ENCODE measurements around the gene PDE7B.

PDE7B gene

DNA sequence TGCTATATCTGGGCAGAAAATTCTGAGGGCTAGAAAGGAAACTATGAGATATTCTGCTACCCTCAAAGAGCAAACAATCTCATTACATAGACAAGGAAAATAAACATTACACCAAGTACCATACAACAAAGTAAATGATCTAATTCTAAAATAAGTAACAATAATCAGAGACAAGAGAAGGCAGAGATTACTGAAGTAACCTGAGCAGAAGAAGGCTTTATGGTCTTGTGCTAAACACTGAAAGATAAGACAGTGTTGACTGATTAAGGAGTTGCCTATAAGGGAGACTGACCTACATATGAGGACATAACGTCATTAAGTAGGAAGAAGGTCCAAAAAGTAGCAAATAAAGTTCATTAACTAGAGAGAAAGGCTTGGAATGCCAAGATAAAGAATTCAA lies 264.4 kb downstream of the PDE7B start (continued):
- TF ChIP-seq ZNF23 (tag by site-specific recombination; IDR thresholded peaks at IDR 0.05; ENCODE audit: borderline replicate concordance) (no peak), ZNF514 (tag by site-specific recombination; IDR thresholded peaks at IDR 0.05) (no peak), GLIS1 (tag by site-specific recombination; IDR thresholded peaks at IDR 0.05) (no peak), ZBTB17 (tag by site-specific recombination; IDR thresholded peaks at IDR 0.05) (no peak), ZNF654 (tag by site-specific recombination; IDR thresholded peaks at IDR 0.05; ENCODE audit: low read depth) (no peak), ZSCAN30 (tag by site-specific recombination; IDR thresholded peaks at IDR 0.05) (no peak), ZNF239 (tag by site-specific recombination; IDR thresholded peaks at IDR 0.05) (no peak), ZNF302 (tag by site-specific recombination; IDR thresholded peaks at IDR 0.05; ENCODE audit: low read depth) (no peak), ZNF324 (tag by site-specific recombination; IDR thresholded peaks at IDR 0.05) (no peak), GLIS2 (tag by site-specific recombination; IDR thresholded peaks at IDR 0.05) (no peak), ZNF24 (tag by site-specific recombination; IDR thresholded peaks at IDR 0.05) (no peak), ZNF670 (tag by site-specific recombination; IDR thresholded peaks at IDR 0.05; ENCODE audit: low read depth) (no peak), ZNF658 (tag by site-specific recombination; IDR thresholded peaks at IDR 0.05) (no peak), REPIN1 (tag by site-specific recombination; IDR thresholded peaks at IDR 0.05; ENCODE audit: low read depth) (no peak), ZNF624 (tag by site-specific recombination; IDR thresholded peaks at IDR 0.05) (no peak), ZNF202 (tag by site-specific recombination; IDR thresholded peaks at IDR 0.05; ENCODE audit: borderline replicate concordance) (no peak), ZNF266 (tag by site-specific recombination; IDR thresholded peaks at IDR 0.05; ENCODE audit: low read depth) (no peak), ZNF274 (IDR thresholded peaks at IDR 0.05; ENCODE audit: low read length) (no peak), ZNF274 (tag by site-specific recombination; IDR thresholded peaks at IDR 0.05; ENCODE audit: borderline replicate concordance) (no peak), ZBTB49 (tag by site-specific recombination; IDR thresholded peaks at IDR 0.05; ENCODE audit: low read depth) (no peak), ZFP37 (tag by site-specific recombination; IDR thresholded peaks at IDR 0.05) (no peak), YY2 (tag by site-specific recombination; IDR thresholded peaks at IDR 0.05) (no peak), KLF7 (tag by site-specific recombination; IDR thresholded peaks at IDR 0.05; ENCODE audit: borderline replicate concordance) (no peak), ZNF621 (tag by site-specific recombination; IDR thresholded peaks at IDR 0.05) (no peak), ZNF37A (tag by site-specific recombination; IDR thresholded peaks at IDR 0.05) (no peak), KLF1 (tag by site-specific recombination; IDR thresholded peaks at IDR 0.05) (no peak), ZEB2 (tag by site-specific recombination; IDR thresholded peaks at IDR 0.05) (no peak), GLI4 (tag by site-specific recombination; IDR thresholded peaks at IDR 0.05) (no peak), ZNF792 (tag by site-specific recombination; IDR thresholded peaks at IDR 0.05) (no peak), ZNF768 (tag by site-specific recombination; IDR thresholded peaks at IDR 0.05) (no peak)
- TF ChIP-seq, protein P1, sequence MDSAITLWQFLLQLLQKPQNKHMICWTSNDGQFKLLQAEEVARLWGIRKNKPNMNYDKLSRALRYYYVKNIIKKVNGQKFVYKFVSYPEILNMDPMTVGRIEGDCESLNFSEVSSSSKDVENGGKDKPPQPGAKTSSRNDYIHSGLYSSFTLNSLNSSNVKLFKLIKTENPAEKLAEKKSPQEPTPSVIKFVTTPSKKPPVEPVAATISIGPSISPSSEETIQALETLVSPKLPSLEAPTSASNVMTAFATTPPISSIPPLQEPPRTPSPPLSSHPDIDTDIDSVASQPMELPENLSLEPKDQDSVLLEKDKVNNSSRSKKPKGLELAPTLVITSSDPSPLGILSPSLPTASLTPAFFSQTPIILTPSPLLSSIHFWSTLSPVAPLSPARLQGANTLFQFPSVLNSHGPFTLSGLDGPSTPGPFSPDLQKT (IDR thresholded peaks at IDR 0.05; ENCODE audit: borderline replicate concordance, low read depth, low read length), result no peak
- TF ChIP-seq, protein P2, sequence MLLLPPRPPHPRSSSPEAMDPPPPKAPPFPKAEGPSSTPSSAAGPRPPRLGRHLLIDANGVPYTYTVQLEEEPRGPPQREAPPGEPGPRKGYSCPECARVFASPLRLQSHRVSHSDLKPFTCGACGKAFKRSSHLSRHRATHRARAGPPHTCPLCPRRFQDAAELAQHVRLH (tag by site-specific recombination; IDR thresholded peaks at IDR 0.05), result 0 out of 2 replicates have a peak, but pooled peaks have one; percentile 52
- TF ChIP-seq, protein P3, sequence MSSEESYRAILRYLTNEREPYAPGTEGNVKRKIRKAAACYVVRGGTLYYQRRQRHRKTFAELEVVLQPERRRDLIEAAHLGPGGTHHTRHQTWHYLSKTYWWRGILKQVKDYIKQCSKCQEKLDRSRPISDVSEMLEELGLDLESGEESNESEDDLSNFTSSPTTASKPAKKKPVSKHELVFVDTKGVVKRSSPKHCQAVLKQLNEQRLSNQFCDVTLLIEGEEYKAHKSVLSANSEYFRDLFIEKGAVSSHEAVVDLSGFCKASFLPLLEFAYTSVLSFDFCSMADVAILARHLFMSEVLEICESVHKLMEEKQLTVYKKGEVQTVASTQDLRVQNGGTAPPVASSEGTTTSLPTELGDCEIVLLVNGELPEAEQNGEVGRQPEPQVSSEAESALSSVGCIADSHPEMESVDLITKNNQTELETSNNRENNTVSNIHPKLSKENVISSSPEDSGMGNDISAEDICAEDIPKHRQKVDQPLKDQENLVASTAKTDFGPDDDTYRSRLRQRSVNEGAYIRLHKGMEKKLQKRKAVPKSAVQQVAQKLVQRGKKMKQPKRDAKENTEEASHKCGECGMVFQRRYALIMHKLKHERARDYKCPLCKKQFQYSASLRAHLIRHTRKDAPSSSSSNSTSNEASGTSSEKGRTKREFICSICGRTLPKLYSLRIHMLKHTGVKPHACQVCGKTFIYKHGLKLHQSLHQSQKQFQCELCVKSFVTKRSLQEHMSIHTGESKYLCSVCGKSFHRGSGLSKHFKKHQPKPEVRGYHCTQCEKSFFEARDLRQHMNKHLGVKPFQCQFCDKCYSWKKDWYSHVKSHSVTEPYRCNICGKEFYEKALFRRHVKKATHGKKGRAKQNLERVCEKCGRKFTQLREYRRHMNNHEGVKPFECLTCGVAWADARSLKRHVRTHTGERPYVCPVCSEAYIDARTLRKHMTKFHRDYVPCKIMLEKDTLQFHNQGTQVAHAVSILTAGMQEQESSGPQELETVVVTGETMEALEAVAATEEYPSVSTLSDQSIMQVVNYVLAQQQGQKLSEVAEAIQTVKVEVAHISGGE (tag by site-specific recombination; conservative IDR thresholded peaks at IDR 0.05; ENCODE audit: low read depth), result no peak
- TF ChIP-seq, protein P4, sequence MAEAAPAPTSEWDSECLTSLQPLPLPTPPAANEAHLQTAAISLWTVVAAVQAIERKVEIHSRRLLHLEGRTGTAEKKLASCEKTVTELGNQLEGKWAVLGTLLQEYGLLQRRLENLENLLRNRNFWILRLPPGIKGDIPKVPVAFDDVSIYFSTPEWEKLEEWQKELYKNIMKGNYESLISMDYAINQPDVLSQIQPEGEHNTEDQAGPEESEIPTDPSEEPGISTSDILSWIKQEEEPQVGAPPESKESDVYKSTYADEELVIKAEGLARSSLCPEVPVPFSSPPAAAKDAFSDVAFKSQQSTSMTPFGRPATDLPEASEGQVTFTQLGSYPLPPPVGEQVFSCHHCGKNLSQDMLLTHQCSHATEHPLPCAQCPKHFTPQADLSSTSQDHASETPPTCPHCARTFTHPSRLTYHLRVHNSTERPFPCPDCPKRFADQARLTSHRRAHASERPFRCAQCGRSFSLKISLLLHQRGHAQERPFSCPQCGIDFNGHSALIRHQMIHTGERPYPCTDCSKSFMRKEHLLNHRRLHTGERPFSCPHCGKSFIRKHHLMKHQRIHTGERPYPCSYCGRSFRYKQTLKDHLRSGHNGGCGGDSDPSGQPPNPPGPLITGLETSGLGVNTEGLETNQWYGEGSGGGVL (tag by site-specific recombination; IDR thresholded peaks at IDR 0.05), result no peak

Measured in HEK293 (cell line).